ENCODE results near the gene DYNLRB1. TPM values are rescaled to one million over a fixed set of nuclear protein-coding genes. Genes with fewer than 3 reads are reported as not detected.

Gene DYNLRB1
- total and polyA plus RNA-seq, 2 of the 13 experiments (the other 11 are each of a cell fraction or from before 2014, with no cell fraction given) = 140 to 244 TPM

DNA sequence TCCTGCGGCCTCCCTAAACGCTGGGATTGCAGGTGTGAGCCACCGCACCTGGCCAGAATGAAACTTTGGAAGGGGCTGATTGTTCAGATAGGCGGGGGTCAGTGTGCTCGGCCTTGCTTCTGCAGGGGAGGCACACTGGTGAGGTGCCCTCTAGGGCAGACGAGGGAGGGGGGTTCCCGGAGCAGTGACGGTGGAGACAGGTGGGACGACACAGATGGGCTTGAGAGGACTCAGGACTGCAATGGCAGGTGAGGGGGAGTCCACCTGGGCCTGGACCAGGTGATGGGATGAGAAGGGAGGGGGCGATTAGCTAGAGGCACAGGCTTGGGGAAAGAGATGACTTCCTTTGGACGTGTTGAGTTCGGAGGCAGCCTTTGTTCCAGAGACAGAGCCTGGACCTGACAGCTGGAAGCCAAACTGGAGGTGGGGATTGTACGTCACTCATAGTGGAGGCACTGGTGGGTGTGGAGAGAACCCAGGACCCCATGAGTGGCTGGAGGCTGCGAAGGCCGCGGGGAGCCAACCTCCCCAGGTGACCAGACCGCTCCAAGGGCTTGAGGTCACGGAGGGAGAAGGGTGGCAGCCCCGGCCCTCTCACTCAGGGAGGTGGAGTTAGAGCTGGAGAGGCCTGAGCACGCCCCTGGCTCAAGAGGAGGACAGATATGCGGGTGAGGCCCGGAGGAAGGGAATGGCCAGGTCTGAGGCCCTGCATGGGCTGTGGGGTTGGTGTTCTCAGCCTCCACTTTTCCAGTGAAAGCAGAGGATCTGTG lies 31.8 kb downstream of the DYNLRB1 start (continued):
- TF ChIP-seq, protein P1, sequence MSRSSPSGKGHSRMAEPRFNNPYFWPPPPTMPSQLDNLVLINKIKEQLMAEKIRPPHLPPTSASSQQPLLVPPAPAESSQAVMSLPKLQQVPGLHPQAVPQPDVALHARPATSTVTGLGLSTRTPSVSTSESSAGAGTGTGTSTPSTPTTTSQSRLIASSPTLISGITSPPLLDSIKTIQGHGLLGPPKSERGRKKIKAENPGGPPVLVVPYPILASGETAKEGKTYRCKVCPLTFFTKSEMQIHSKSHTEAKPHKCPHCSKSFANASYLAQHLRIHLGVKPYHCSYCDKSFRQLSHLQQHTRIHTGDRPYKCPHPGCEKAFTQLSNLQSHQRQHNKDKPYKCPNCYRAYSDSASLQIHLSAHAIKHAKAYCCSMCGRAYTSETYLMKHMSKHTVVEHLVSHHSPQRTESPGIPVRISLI (CRISPR knock-in tag; IDR thresholded peaks at IDR 0.05; ENCODE audit: borderline replicate concordance) = no peak
- TF ChIP-seq ZNF724P (CRISPR knock-in tag; IDR thresholded peaks at IDR 0.05; ENCODE audit: borderline replicate concordance) (no peak), ZNF3 (CRISPR knock-in tag; IDR thresholded peaks at IDR 0.05) (no peak), ZNF768 (CRISPR knock-in tag; IDR thresholded peaks at IDR 0.05) (peak; percentile 33; the same call in 1 of the 2 replicates), ZBTB3 (CRISPR knock-in tag; IDR thresholded peaks at IDR 0.05; ENCODE audit: borderline replicate concordance, low read depth) (no peak), ZNF652 (CRISPR knock-in tag; IDR thresholded peaks at IDR 0.05; ENCODE audit: borderline replicate concordance, low read depth) (no peak), ATM (IDR thresholded peaks at IDR 0.05; ENCODE audit: borderline replicate concordance) (no peak), ZNF253 (CRISPR knock-in tag; IDR thresholded peaks at IDR 0.05; ENCODE audit: borderline replicate concordance) (no peak), ZNF12 (CRISPR knock-in tag; IDR thresholded peaks at IDR 0.05) (no peak), ZNF101 (CRISPR knock-in tag; IDR thresholded peaks at IDR 0.05; ENCODE audit: borderline replicate concordance, low read depth) (no peak), MTA1 (CRISPR knock-in tag; IDR thresholded peaks at IDR 0.05; ENCODE audit: borderline replicate concordance) (peak; percentile 29; the same call in 1 of the 2 replicates), AHR (CRISPR knock-in tag; IDR thresholded peaks at IDR 0.05) (no peak), NFE2 (CRISPR knock-in tag; IDR thresholded peaks at IDR 0.05) (no peak), SIN3B (IDR thresholded peaks at IDR 0.05; ENCODE audit: low read length) (no peak)
- TF ChIP-seq, protein P2, sequence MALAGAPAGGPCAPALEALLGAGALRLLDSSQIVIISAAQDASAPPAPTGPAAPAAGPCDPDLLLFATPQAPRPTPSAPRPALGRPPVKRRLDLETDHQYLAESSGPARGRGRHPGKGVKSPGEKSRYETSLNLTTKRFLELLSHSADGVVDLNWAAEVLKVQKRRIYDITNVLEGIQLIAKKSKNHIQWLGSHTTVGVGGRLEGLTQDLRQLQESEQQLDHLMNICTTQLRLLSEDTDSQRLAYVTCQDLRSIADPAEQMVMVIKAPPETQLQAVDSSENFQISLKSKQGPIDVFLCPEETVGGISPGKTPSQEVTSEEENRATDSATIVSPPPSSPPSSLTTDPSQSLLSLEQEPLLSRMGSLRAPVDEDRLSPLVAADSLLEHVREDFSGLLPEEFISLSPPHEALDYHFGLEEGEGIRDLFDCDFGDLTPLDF (CRISPR knock-in tag; IDR thresholded peaks at IDR 0.05) = no peak
- TF ChIP-seq, protein P3, sequence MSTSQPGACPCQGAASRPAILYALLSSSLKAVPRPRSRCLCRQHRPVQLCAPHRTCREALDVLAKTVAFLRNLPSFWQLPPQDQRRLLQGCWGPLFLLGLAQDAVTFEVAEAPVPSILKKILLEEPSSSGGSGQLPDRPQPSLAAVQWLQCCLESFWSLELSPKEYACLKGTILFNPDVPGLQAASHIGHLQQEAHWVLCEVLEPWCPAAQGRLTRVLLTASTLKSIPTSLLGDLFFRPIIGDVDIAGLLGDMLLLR (CRISPR knock-in tag; IDR thresholded peaks at IDR 0.05) = no peak
- TF ChIP-seq, protein P4, sequence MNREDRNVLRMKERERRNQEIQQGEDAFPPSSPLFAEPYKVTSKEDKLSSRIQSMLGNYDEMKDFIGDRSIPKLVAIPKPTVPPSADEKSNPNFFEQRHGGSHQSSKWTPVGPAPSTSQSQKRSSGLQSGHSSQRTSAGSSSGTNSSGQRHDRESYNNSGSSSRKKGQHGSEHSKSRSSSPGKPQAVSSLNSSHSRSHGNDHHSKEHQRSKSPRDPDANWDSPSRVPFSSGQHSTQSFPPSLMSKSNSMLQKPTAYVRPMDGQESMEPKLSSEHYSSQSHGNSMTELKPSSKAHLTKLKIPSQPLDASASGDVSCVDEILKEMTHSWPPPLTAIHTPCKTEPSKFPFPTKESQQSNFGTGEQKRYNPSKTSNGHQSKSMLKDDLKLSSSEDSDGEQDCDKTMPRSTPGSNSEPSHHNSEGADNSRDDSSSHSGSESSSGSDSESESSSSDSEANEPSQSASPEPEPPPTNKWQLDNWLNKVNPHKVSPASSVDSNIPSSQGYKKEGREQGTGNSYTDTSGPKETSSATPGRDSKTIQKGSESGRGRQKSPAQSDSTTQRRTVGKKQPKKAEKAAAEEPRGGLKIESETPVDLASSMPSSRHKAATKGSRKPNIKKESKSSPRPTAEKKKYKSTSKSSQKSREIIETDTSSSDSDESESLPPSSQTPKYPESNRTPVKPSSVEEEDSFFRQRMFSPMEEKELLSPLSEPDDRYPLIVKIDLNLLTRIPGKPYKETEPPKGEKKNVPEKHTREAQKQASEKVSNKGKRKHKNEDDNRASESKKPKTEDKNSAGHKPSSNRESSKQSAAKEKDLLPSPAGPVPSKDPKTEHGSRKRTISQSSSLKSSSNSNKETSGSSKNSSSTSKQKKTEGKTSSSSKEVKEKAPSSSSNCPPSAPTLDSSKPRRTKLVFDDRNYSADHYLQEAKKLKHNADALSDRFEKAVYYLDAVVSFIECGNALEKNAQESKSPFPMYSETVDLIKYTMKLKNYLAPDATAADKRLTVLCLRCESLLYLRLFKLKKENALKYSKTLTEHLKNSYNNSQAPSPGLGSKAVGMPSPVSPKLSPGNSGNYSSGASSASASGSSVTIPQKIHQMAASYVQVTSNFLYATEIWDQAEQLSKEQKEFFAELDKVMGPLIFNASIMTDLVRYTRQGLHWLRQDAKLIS (CRISPR knock-in tag; IDR thresholded peaks at IDR 0.05) = no peak
- TF ChIP-seq, protein P5, sequence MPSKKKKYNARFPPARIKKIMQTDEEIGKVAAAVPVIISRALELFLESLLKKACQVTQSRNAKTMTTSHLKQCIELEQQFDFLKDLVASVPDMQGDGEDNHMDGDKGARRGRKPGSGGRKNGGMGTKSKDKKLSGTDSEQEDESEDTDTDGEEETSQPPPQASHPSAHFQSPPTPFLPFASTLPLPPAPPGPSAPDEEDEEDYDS (CRISPR knock-in tag; IDR thresholded peaks at IDR 0.05) = no peak

All from HepG2 (cell line).